Mesenchymal stem cell (in vitro differentiated cells and primary cell): ENCODE measurements around the gene CAMK1G. TPM values are rescaled to one million over a fixed set of nuclear protein-coding genes. Genes with fewer than 3 reads are reported as not detected.

Source experiments
- DNase-seq: peaks from one replicate; pipeline ENCODE4 v3.0.0-alpha.2; 2013
- H2AFZ ChIP-seq: one replicate; pipeline ENCODE4 v1.6.1; 2013; ENCODE audit warnings: low read depth, mild to moderate bottlenecking, control low read depth, inconsistent platforms, low read length, moderate library complexity
- H2AK5ac ChIP-seq: 2 replicates; pipeline ENCODE4 v1.6.1; 2013; ENCODE audit warnings: low read length, moderate library complexity, mild to moderate bottlenecking, inconsistent platforms; ENCODE audit not compliant: severe bottlenecking
- H2BK120ac ChIP-seq: one replicate; pipeline ENCODE4 v1.6.1; 2013; ENCODE audit warnings: low read depth, mild to moderate bottlenecking, inconsistent platforms, low read length, moderate library complexity
- H2BK12ac ChIP-seq, 2 experiments: one replicate each; pipeline ENCODE4 v1.6.1; 2013; ENCODE audit warnings: inconsistent platforms in 2 of 2, low read length in 2 of 2, mild to moderate bottlenecking in 2 of 2, moderate library complexity in 2 of 2, control low read depth in 1 of 2
- H2BK15ac ChIP-seq: one replicate; pipeline ENCODE4 v1.6.1; 2013; ENCODE audit warnings: mild to moderate bottlenecking, low read depth, inconsistent platforms; ENCODE audit not compliant: poor library complexity, severe bottlenecking
- H2BK5ac ChIP-seq: 2 replicates; pipeline ENCODE4 v1.6.1; 2013; ENCODE audit warnings: low read depth, mild to moderate bottlenecking, low read length, control low read depth, inconsistent platforms; ENCODE audit not compliant: poor library complexity, severe bottlenecking
- H3K14ac ChIP-seq, 2 experiments: one replicate each; pipeline ENCODE4 v1.6.1; 2013; ENCODE audit warnings: inconsistent platforms in 2 of 2, low read length in 2 of 2, control low read depth in 1 of 2, mild to moderate bottlenecking in 1 of 2, moderate library complexity in 1 of 2
- H3K18ac ChIP-seq, 2 experiments: one replicate each; pipeline ENCODE4 v1.6.1; 2013; ENCODE audit warnings: inconsistent platforms in 2 of 2, low read length in 2 of 2, control low read depth in 1 of 2, low read depth in 1 of 2, mild to moderate bottlenecking in 1 of 2
- H3K23ac ChIP-seq, 2 experiments: one replicate each; pipeline ENCODE4 v1.6.1; 2013; ENCODE audit warnings: inconsistent platforms in 2 of 2, low read length in 2 of 2, mild to moderate bottlenecking in 2 of 2, moderate library complexity in 2 of 2, control low read depth in 1 of 2
- H3K27ac ChIP-seq: 2 replicates; pipeline ENCODE4 v1.5.1; 2013; ENCODE audit warnings: mild to moderate bottlenecking, moderate library complexity, low read length, control low read depth, inconsistent platforms; ENCODE audit not compliant: poor library complexity, severe bottlenecking
- H3K27me3 ChIP-seq, 2 experiments: 2 replicates each; pipeline versions ENCODE4 v1.6.1 to v1.7.0; 2013; ENCODE audit warnings: low read length in 2 of 2, mild to moderate bottlenecking in 2 of 2, moderate library complexity in 2 of 2, control low read depth in 1 of 2, inconsistent platforms in 1 of 2; ENCODE audit not compliant: control insufficient read depth in 1 of 2, insufficient read depth in 1 of 2
- H3K36me3 ChIP-seq, 2 experiments: 2 replicates each; pipeline versions ENCODE4 v1.6.1 to v1.7.0; 2013; ENCODE audit warnings: low read length in 2 of 2, control low read depth in 1 of 2, inconsistent platforms in 1 of 2, low read depth in 1 of 2, mild to moderate bottlenecking in 1 of 2; ENCODE audit not compliant: insufficient read depth in 2 of 2, control insufficient read depth in 1 of 2
- H3K4ac ChIP-seq, 2 experiments: one replicate each; pipeline ENCODE4 v1.6.1; 2013; ENCODE audit warnings: inconsistent platforms in 2 of 2, low read length in 2 of 2, mild to moderate bottlenecking in 2 of 2, moderate library complexity in 2 of 2, control low read depth in 1 of 2, low read depth in 1 of 2
- H3K4me1 ChIP-seq: 2 replicates; pipeline ENCODE4 v1.6.1; 2013; ENCODE audit warnings: low read depth, low read length, control low read depth; ENCODE audit not compliant: control insufficient read depth, insufficient read depth
- H3K4me2 ChIP-seq: 2 replicates; pipeline ENCODE4 v1.6.1; 2013; ENCODE audit warnings: low read length, mild to moderate bottlenecking, inconsistent platforms; ENCODE audit not compliant: poor library complexity, severe bottlenecking
- H3K4me3 ChIP-seq, 2 experiments: 2 replicates each; pipeline versions ENCODE4 v1.5.1 to v1.7.0; 2013; ENCODE audit warnings: low read length in 2 of 2, mild to moderate bottlenecking in 2 of 2, control low read depth in 1 of 2, low read depth in 1 of 2; ENCODE audit not compliant: insufficient read depth in 1 of 2
- H3K79me1 ChIP-seq: replicated peaks from 2 replicates; pipeline ENCODE4 v1.6.1; 2013; ENCODE audit warnings: mild to moderate bottlenecking, control low read depth, low read length, inconsistent platforms; ENCODE audit not compliant: poor library complexity, severe bottlenecking
- H3K9ac ChIP-seq: 2 replicates; pipeline ENCODE4 v1.7.0; 2013; ENCODE audit warnings: mild to moderate bottlenecking, low read length, moderate library complexity
- H3K9me3 ChIP-seq: 2 replicates; pipeline ENCODE4 v1.7.0; 2013; ENCODE audit warnings: mild to moderate bottlenecking, low read length; ENCODE audit not compliant: control insufficient read depth
- H4K8ac ChIP-seq: one replicate; pipeline ENCODE4 v1.6.1; 2013; ENCODE audit warnings: inconsistent platforms, mild to moderate bottlenecking, low read length, moderate library complexity
- H4K91ac ChIP-seq: one replicate; pipeline ENCODE4 v1.6.1; 2013; ENCODE audit warnings: mild to moderate bottlenecking, low read length, inconsistent platforms
- WGBS: methylation state at CpG from one replicate; pipeline ENCODE4 v1.1.7; 2013; ENCODE audit warnings: mixed read lengths; 5-methylcytosine and 5-hydroxymethylcytosine counted together
- polyA plus RNA-seq, 2 experiments: library from polyadenylated mRNA; stranded (reverse); fragments of 200-250 nt; gene quantifications; one replicate each; pipeline ENCODE4 v1.2.3, GENCODE V29; 2013

CAMK1G gene
- polyA plus RNA-seq (2013, experiment 1 of 2) = 12.0 TPM
- polyA plus RNA-seq (2013, experiment 2 of 2) = 12.0 TPM

DNA sequence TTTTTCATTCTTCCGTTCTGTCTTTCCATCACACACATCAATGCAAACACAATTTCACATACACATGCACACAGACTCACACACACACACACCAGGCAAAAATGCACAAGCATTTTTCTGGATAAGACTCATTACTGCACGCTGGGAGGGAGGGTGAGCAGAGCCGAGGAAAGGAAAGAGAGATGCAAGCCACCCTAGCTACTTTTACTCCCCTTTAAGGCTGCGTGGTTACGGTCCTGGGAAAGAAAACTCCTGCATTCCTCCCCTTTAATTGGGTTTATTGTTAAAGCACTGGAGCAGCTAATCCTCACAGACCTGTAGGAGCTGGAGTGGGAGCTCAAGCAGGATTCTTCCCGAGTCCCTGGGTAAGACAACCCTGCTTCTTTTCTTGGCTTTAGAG lies at the start of gene CAMK1G:
Gene CAMK1G, plus strand, starts transcription at position 307 of the 400 bp plus-strand sequence. CDS start 11,270 bp downstream, outside the sequence.
- H3K36me3 ChIP-seq = no peaks in the 10 kb centered on the region
- no peak within 1 kb of the TSS for H2BK5ac ChIP-seq
- H3K14ac ChIP-seq = peak within 1 kb of the TSS in 1 of 2 experiments; percentile 62
- no peak within 1 kb of the TSS for H4K91ac ChIP-seq
- no peaks in the 10 kb centered on the region for H3K9me3 ChIP-seq
- H4K8ac ChIP-seq = no peak within 1 kb of the TSS
- H3K4me1 ChIP-seq = peaks cover 6% of the 10 kb centered on the region
- no peaks in the 10 kb centered on the region for H3K79me1 ChIP-seq
- 19% methylated on average over 5 of the region's 6 CpGs for WGBS
- peak within 1 kb of the TSS in 1 of 2 experiments; percentile 57 for H2BK12ac ChIP-seq
- no peak within 1 kb of the TSS for H2BK120ac ChIP-seq
- H3K4me2 ChIP-seq = peak within 1 kb of the TSS; percentile 13
- peak within 1 kb of the TSS in 1 of 2 experiments; percentile 74 for H3K4ac ChIP-seq
- H2BK15ac ChIP-seq = no peak within 1 kb of the TSS
- peak within 1 kb of the TSS in 1 of 2 experiments; percentile 77 for H3K4me3 ChIP-seq
- peak within 1 kb of the TSS; percentile 80 for H3K9ac ChIP-seq
- no peak within 1 kb of the TSS for H3K27ac ChIP-seq
- no peak within 1 kb of the TSS for H2AFZ ChIP-seq
- DNase-seq = peak; percentile 89
- H3K27me3 ChIP-seq = peaks cover 7 to 75% of the 10 kb centered on the region in 2 experiments
- H2AK5ac ChIP-seq = no peak within 1 kb of the TSS
- H3K18ac ChIP-seq = peak within 1 kb of the TSS; percentile 9 to 88
- no peak within 1 kb of the TSS for H3K23ac ChIP-seq

GRCh38 chr1:209534496-209535250 lies 48.8 kb upstream of the CAMK1G start:
- no peak overlapping the region for H3K4me2 ChIP-seq
- H2BK120ac ChIP-seq = no peak overlapping the region
- no peak overlapping the region for H4K91ac ChIP-seq
- H3K27me3 ChIP-seq = peaks cover 43 to 90% of the 10 kb centered on the region in 2 experiments
- no peak overlapping the region for H3K9ac ChIP-seq
- no peaks in the 10 kb centered on the region for H3K4me1 ChIP-seq
- no peak overlapping the region for H3K23ac ChIP-seq
- H2BK15ac ChIP-seq = no peak overlapping the region
- no peak overlapping the region for H3K27ac ChIP-seq
- no peak overlapping the region for H2AK5ac ChIP-seq
- no peak overlapping the region for H4K8ac ChIP-seq
- no peaks in the 10 kb centered on the region for H3K9me3 ChIP-seq
- H2BK12ac ChIP-seq = no peak overlapping the region
- H3K4me3 ChIP-seq = no peak overlapping the region
- H3K18ac ChIP-seq = no peak overlapping the region
- no peaks in the 10 kb centered on the region for H3K79me1 ChIP-seq
- no peak overlapping the region for H3K14ac ChIP-seq
- no peak overlapping the region for H2AFZ ChIP-seq
- H3K36me3 ChIP-seq = no peaks in the 10 kb centered on the region
- H3K4ac ChIP-seq = no peak overlapping the region
- no peak for DNase-seq
- WGBS = 76% methylated on average over 7 of the region's 8 CpGs
- no peak overlapping the region for H2BK5ac ChIP-seq

GRCh38 chr1:209536843-209537242 lies 46.7 kb upstream of the CAMK1G start:
- Histone ChIP-seq H4K8ac (no peak overlapping the region), H3K27me3 (peaks cover 49 to 80% of the 10 kb centered on the region in 2 experiments), H2AFZ (no peak overlapping the region), H3K9me3 (no peaks in the 10 kb centered on the region), H3K79me1 (no peaks in the 10 kb centered on the region), H3K36me3 (no peaks in the 10 kb centered on the region), H3K4me1 (no peaks in the 10 kb centered on the region), H2BK5ac (no peak overlapping the region), H4K91ac (no peak overlapping the region), H3K23ac (no peak overlapping the region), H3K4me2 (no peak overlapping the region), H3K27ac (no peak overlapping the region), H2BK120ac (no peak overlapping the region), H3K4ac (no peak overlapping the region), H3K14ac (no peak overlapping the region), H2BK15ac (no peak overlapping the region), H2AK5ac (no peak overlapping the region), H3K18ac (no peak overlapping the region), H2BK12ac (no peak overlapping the region), H3K9ac (no peak overlapping the region), H3K4me3 (no peak overlapping the region)
- DNase-seq = no peak
- WGBS = 50% methylated on average over 2 of the region's 2 CpGs

DNA sequence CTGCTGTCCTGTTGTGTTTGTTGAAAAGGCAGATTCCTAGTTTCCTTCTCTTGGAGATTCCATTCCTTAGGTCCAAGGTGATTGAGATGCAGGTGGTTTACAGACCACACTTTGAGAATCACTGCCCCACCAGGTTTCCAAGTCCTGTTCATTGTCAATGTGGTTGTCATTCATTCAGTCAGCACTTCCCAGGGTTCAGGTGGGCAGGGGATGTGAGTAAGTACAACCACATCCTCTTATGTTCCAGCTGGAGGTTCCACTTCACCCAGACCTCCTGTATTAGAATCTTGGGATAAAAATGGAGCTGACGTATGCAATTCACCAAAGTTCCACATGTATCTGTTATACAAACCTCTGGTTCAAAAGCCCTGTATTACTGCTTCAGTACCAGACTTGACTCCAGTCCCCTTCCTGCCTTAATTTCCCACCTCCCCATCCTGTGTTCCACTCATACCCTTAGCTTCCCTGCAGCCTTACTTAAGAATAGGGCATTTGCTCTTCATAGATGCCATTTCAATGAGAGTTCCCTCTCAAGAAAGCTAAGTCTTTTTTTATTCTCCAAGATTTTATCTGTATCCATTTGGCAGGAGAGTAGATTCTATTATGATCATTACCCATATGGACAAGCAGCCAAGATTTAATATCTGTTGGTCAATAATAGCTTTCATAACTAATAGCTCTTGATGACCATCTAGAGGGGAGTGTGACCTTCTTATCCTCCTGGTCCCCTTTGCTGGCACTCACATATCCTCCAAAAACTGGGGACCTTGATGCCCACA lies 46.0 kb upstream of the CAMK1G start:
- H3K4me3 ChIP-seq = no peak overlapping the region
- H3K4me1 ChIP-seq = no peaks in the 10 kb centered on the region
- no peak overlapping the region for H3K14ac ChIP-seq
- H3K18ac ChIP-seq = no peak overlapping the region
- no peak overlapping the region for H4K91ac ChIP-seq
- peaks cover 49 to 77% of the 10 kb centered on the region in 2 experiments for H3K27me3 ChIP-seq
- H3K23ac ChIP-seq = no peak overlapping the region
- H3K9me3 ChIP-seq = no peaks in the 10 kb centered on the region
- DNase-seq = no peak
- H3K9ac ChIP-seq = no peak overlapping the region
- H2AFZ ChIP-seq = no peak overlapping the region
- no peak overlapping the region for H2BK5ac ChIP-seq
- no peak overlapping the region for H3K27ac ChIP-seq
- no peak overlapping the region for H2BK12ac ChIP-seq
- no peak overlapping the region for H4K8ac ChIP-seq
- no peaks in the 10 kb centered on the region for H3K79me1 ChIP-seq
- no peaks in the 10 kb centered on the region for H3K36me3 ChIP-seq
- no peak overlapping the region for H2BK120ac ChIP-seq
- H3K4ac ChIP-seq = no peak overlapping the region
- no peak overlapping the region for H2BK15ac ChIP-seq
- 78% methylated on average over 1 of the region's 1 CpG for WGBS
- no peak overlapping the region for H2AK5ac ChIP-seq
- no peak overlapping the region for H3K4me2 ChIP-seq
